Breast epithelium (tissue), 3 donors: Measurements from ENCODE around the gene PHF12.

Experiments used
- CTCF ChIP-seq, 3 donors: fragments of 450-650 bp; IDR thresholded peaks; one replicate each; pipeline ENCODE4 v1.5.1; 2016 to 2017; ENCODE audit warnings: antibody characterized with exemption in 3 of 3, mild to moderate bottlenecking in 3 of 3, moderate library complexity in 3 of 3
- POLR2A ChIP-seq: fragments of 450-650 bp; IDR thresholded peaks from one replicate; pipeline ENCODE4 v1.6.1; 2016; ENCODE audit warnings: antibody characterized with exemption, mild to moderate bottlenecking, moderate library complexity

- TF ChIP-seq CTCF (IDR thresholded peaks at IDR 0.05) (no peak), POLR2A (no peak)
These were observed 4.8 kb upstream of the PHF12 start for GRCh38 chr17:28956112-28956511.
